ENCODE measurements around the gene PABPC1L. TPM values are rescaled to one million over a fixed set of nuclear protein-coding genes. Genes with fewer than 3 reads are reported as not detected.

PABPC1L gene
- total and polyA plus RNA-seq, 2 of the 13 experiments (the other 11 are each of a cell fraction or from before 2014, with no cell fraction given) = 30.8 to 252 TPM

DNA sequence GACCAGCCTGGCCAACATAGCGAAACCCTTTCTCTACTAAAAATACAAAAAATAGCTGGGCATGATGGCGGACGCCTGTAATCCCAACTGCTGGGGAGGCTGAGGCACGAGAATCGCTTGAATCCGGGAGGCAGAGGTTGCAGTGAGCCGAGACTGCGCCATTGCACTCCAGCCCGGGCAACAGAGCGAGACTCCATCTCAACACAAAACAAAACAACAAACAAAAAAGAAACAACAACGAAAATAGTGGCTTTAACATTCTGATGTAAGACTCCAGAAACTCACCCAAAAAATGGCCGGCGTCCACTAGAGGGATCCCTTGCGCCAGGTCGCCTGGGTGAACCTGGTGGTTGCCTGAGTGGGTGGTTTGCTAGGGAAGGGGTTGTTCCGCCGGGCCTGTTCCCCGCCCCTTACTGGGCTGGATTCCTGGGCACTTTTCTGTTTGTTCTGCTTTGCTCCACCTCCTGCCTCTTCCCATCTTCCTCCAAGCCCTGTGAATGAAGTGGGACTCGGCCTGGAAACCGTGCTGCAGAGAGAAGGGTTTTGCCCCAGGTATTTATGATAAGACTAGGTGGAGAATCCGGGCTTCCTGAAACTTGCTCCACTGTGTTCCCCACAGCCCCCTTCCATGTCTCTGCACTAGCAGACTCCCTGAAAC lies 1.5 kb downstream of the PABPC1L start (continued):
- TF ChIP-seq HMGXB3 (CRISPR knock-in tag; IDR thresholded peaks at IDR 0.05; ENCODE audit: borderline replicate concordance) = peak; percentile 66; the same call in 1 of the 2 replicates
- TF ChIP-seq TRIM24 (CRISPR knock-in tag; IDR thresholded peaks at IDR 0.05) = no peak
- TF ChIP-seq IRF2 (CRISPR knock-in tag; IDR thresholded peaks at IDR 0.05) = no peak
- TF ChIP-seq, protein P1, sequence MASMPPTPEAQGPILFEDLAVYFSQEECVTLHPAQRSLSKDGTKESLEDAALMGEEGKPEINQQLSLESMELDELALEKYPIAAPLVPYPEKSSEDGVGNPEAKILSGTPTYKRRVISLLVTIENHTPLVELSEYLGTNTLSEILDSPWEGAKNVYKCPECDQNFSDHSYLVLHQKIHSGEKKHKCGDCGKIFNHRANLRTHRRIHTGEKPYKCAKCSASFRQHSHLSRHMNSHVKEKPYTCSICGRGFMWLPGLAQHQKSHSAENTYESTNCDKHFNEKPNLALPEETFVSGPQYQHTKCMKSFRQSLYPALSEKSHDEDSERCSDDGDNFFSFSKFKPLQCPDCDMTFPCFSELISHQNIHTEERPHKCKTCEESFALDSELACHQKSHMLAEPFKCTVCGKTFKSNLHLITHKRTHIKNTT (CRISPR knock-in tag; IDR thresholded peaks at IDR 0.05) = no peak
- peak; percentile 79; the same call in 1 of the 2 replicates for TF ChIP-seq YEATS2 (CRISPR knock-in tag; IDR thresholded peaks at IDR 0.05; ENCODE audit: borderline replicate concordance)
- TF ChIP-seq IKZF1 (IDR thresholded peaks at IDR 0.05) = no peak
- TF ChIP-seq ZNF629 (CRISPR knock-in tag; conservative IDR thresholded peaks at IDR 0.05) = no peak
- TF ChIP-seq ZNF136 (CRISPR knock-in tag; IDR thresholded peaks at IDR 0.05; ENCODE audit: low read depth) = peak; percentile 62; the same call in 1 of the 2 replicates
- TF ChIP-seq, protein P2, sequence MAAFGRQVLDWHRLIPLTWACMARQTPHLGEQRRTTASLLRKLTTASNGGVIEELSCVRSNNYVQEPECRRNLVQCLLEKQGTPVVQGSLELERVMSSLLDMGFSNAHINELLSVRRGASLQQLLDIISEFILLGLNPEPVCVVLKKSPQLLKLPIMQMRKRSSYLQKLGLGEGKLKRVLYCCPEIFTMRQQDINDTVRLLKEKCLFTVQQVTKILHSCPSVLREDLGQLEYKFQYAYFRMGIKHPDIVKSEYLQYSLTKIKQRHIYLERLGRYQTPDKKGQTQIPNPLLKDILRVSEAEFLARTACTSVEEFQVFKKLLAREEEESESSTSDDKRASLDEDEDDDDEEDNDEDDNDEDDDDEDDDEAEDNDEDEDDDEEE (CRISPR knock-in tag; IDR thresholded peaks at IDR 0.05) = no peak
- TF ChIP-seq, protein P3, sequence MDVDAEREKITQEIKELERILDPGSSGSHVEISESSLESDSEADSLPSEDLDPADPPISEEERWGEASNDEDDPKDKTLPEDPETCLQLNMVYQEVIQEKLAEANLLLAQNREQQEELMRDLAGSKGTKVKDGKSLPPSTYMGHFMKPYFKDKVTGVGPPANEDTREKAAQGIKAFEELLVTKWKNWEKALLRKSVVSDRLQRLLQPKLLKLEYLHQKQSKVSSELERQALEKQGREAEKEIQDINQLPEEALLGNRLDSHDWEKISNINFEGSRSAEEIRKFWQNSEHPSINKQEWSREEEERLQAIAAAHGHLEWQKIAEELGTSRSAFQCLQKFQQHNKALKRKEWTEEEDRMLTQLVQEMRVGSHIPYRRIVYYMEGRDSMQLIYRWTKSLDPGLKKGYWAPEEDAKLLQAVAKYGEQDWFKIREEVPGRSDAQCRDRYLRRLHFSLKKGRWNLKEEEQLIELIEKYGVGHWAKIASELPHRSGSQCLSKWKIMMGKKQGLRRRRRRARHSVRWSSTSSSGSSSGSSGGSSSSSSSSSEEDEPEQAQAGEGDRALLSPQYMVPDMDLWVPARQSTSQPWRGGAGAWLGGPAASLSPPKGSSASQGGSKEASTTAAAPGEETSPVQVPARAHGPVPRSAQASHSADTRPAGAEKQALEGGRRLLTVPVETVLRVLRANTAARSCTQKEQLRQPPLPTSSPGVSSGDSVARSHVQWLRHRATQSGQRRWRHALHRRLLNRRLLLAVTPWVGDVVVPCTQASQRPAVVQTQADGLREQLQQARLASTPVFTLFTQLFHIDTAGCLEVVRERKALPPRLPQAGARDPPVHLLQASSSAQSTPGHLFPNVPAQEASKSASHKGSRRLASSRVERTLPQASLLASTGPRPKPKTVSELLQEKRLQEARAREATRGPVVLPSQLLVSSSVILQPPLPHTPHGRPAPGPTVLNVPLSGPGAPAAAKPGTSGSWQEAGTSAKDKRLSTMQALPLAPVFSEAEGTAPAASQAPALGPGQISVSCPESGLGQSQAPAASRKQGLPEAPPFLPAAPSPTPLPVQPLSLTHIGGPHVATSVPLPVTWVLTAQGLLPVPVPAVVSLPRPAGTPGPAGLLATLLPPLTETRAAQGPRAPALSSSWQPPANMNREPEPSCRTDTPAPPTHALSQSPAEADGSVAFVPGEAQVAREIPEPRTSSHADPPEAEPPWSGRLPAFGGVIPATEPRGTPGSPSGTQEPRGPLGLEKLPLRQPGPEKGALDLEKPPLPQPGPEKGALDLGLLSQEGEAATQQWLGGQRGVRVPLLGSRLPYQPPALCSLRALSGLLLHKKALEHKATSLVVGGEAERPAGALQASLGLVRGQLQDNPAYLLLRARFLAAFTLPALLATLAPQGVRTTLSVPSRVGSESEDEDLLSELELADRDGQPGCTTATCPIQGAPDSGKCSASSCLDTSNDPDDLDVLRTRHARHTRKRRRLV (CRISPR knock-in tag; IDR thresholded peaks at IDR 0.05) = no peak
- no peak; the same call in 1 of the 2 replicates for TF ChIP-seq NCOR1 (IDR thresholded peaks at IDR 0.05; ENCODE audit: borderline replicate concordance, low read length)
- TF ChIP-seq ISL2 (CRISPR knock-in tag; IDR thresholded peaks at IDR 0.05) = peak; percentile 74
- TF ChIP-seq IRF1 (CRISPR knock-in tag; IDR thresholded peaks at IDR 0.05; ENCODE audit: low read depth) = no peak
- peak; percentile 75 for TF ChIP-seq SIN3A (IDR thresholded peaks at IDR 0.05; ENCODE audit: borderline replicate concordance, low read depth, low read length)
- no peak for TF ChIP-seq STAT5B (CRISPR knock-in tag; IDR thresholded peaks at IDR 0.05)
- TF ChIP-seq ZNF432 (CRISPR knock-in tag; IDR thresholded peaks at IDR 0.05; ENCODE audit: borderline replicate concordance) = no peak
- TF ChIP-seq RELA (CRISPR knock-in tag; IDR thresholded peaks at IDR 0.05) = no peak

Measured in HepG2 (cell line).